NB4 (cell line): ENCODE data around the gene SCARB1.

Experiments
- CTCF ChIP-seq: IDR thresholded peaks from one replicate; pipeline ENCODE4 v1.5.1; 2012; ENCODE audit warnings: low read depth, low read length
- MAX ChIP-seq: IDR thresholded peaks from 2 replicates; pipeline ENCODE4 v1.6.1; 2011; ENCODE audit warnings: low read depth, low read length
- POLR2A ChIP-seq: IDR thresholded peaks from 2 replicates; pipeline ENCODE4 v1.6.1; 2011; ENCODE audit warnings: mild to moderate bottlenecking; ENCODE audit not compliant: insufficient read length; ENCODE audit errors: extremely low read depth

- TF ChIP-seq CTCF: no peak
- TF ChIP-seq MAX: no peak
- TF ChIP-seq POLR2A: no peak
Observed at GRCh38 chr12:124779161-124780141, 84.2 kb downstream of the SCARB1 start.
